HEK293 (cell line): ENCODE measurements around the gene HTN1.
"Not testable (repeated sequence)": the region's sequence is repeated elsewhere in the genome, so short reads cannot be mapped to it uniquely, and the experiment has no call there.

Source experiments
- CTCF ChIA-PET: fragments of 350-600 bp; formaldehyde crosslinking; extraction: SDS; loops from one replicate; lab custom pipeline; 2021; ENCODE audit warnings: antibody characterized with exemption; lab: Yijun Ruan, JAX
- POLR2A ChIA-PET: fragments of 300-600 bp; formaldehyde crosslinking; extraction: SDS; loops from one replicate; lab custom pipeline; 2020; ENCODE audit warnings: antibody characterized with exemption, inconsistent platforms; lab: Yijun Ruan, JAX
- H3K27ac ChIP-seq: fragments of 200-500 bp; sonication (Bioruptor generic); 2 replicates; pipeline ENCODE4 v1.5.1; 2014; ENCODE audit warnings: low read depth, low read length, control low read depth, inconsistent platforms; ENCODE audit errors: extremely low read depth
- H3K36me3 ChIP-seq, 2 experiments: fragments of 200-500 bp in 1 of 2; sonication (Bioruptor generic) in 1 of 2; 1 replicate in 1 of 2; 2 replicates in 1 of 2; pipeline ENCODE4 v1.5.1; 2014 to 2017; ENCODE audit warnings: inconsistent platforms in 2 of 2, low read length in 2 of 2; ENCODE audit not compliant: control insufficient read depth in 2 of 2, insufficient read depth in 1 of 2
- H3K4me1 ChIP-seq: fragments of 200-500 bp; sonication (Bioruptor generic); 2 replicates; pipeline ENCODE4 v1.5.1; 2014; ENCODE audit warnings: mild to moderate bottlenecking, low read length, inconsistent platforms; ENCODE audit not compliant: control insufficient read depth, insufficient read depth
- H3K4me3 ChIP-seq: 2 replicates; pipeline ENCODE4 v1.5.1; 2011; ENCODE audit warnings: low read depth, mild to moderate bottlenecking, control low read depth, low read length, moderate library complexity
- H3K9me3 ChIP-seq: fragments of 200-500 bp; sonication (Bioruptor generic); 2 replicates; pipeline ENCODE4 v1.5.1; 2014; ENCODE audit warnings: low read depth, low read length, inconsistent platforms; ENCODE audit not compliant: control insufficient read depth, insufficient read depth
- CTCF ChIP-seq: fragments of 450-650 bp; formaldehyde crosslinking; IDR thresholded peaks from 2 replicates; pipeline ENCODE4 v1.5.1; 2016; ENCODE audit warnings: missing biosample characterization, missing genetic modification characterization
- FEZF1 ChIP-seq: fragments of 450-650 bp; formaldehyde crosslinking; IDR thresholded peaks from 2 replicates; pipeline ENCODE4 v1.5.1; 2016; ENCODE audit warnings: missing biosample characterization, missing genetic modification characterization
- INSM2 ChIP-seq: fragments of 450-650 bp; formaldehyde crosslinking; IDR thresholded peaks from 2 replicates; pipeline ENCODE4 v1.5.1; 2016; ENCODE audit warnings: missing biosample characterization, missing genetic modification characterization
- REPIN1 ChIP-seq: fragments of 450-650 bp; formaldehyde crosslinking; IDR thresholded peaks from 2 replicates; pipeline ENCODE4 v1.5.1; 2017; ENCODE audit warnings: missing biosample characterization, missing genetic modification characterization, low read depth
- SP7 ChIP-seq: fragments of 450-650 bp; formaldehyde crosslinking; IDR thresholded peaks from 2 replicates; pipeline ENCODE4 v1.5.1; 2016; ENCODE audit warnings: missing biosample characterization, missing genetic modification characterization
- ZFP69B ChIP-seq: fragments of 450-650 bp; formaldehyde crosslinking; IDR thresholded peaks from 2 replicates; pipeline ENCODE4 v1.5.1; 2016; ENCODE audit warnings: missing biosample characterization, missing genetic modification characterization
- ZNF10 ChIP-seq: fragments of 450-650 bp; formaldehyde crosslinking; IDR thresholded peaks from 2 replicates; pipeline ENCODE4 v1.5.1; 2017; ENCODE audit warnings: missing biosample characterization, missing genetic modification characterization
- ZNF157 ChIP-seq: fragments of 450-650 bp; formaldehyde crosslinking; IDR thresholded peaks from 2 replicates; pipeline ENCODE4 v1.5.1; 2016; ENCODE audit warnings: missing biosample characterization, missing genetic modification characterization
- ZNF16 ChIP-seq: fragments of 450-650 bp; formaldehyde crosslinking; IDR thresholded peaks from 2 replicates; pipeline ENCODE4 v1.5.1; 2016; ENCODE audit warnings: low read depth, missing biosample characterization, missing genetic modification characterization
- ZNF202 ChIP-seq: fragments of 450-650 bp; formaldehyde crosslinking; IDR thresholded peaks from 2 replicates; pipeline ENCODE4 v1.5.1; 2016; ENCODE audit warnings: missing biosample characterization, missing genetic modification characterization, borderline replicate concordance
- ZNF211 ChIP-seq: fragments of 450-650 bp; formaldehyde crosslinking; IDR thresholded peaks from 2 replicates; pipeline ENCODE4 v1.5.1; 2016; ENCODE audit warnings: low read depth, missing biosample characterization, missing genetic modification characterization
- ZNF214 ChIP-seq: fragments of 450-650 bp; formaldehyde crosslinking; IDR thresholded peaks from 2 replicates; pipeline ENCODE4 v1.5.1; 2017; ENCODE audit warnings: missing biosample characterization, mild to moderate bottlenecking, missing genetic modification characterization, borderline replicate concordance
- ZNF416 ChIP-seq: fragments of 450-650 bp; formaldehyde crosslinking; IDR thresholded peaks from 2 replicates; pipeline ENCODE4 v1.5.1; 2016; ENCODE audit warnings: missing biosample characterization, missing genetic modification characterization
- ZNF423 ChIP-seq: fragments of 450-650 bp; formaldehyde crosslinking; IDR thresholded peaks from 2 replicates; pipeline ENCODE4 v1.5.1; 2016; ENCODE audit warnings: missing biosample characterization, missing genetic modification characterization
- ZNF48 ChIP-seq: fragments of 450-650 bp; formaldehyde crosslinking; IDR thresholded peaks from 2 replicates; pipeline ENCODE4 v1.5.1; 2016; ENCODE audit warnings: missing biosample characterization, missing genetic modification characterization
- ZNF513 ChIP-seq: fragments of 450-650 bp; IDR thresholded peaks from 2 replicates; pipeline ENCODE4 v1.5.1; 2018; ENCODE audit warnings: missing biosample characterization, missing genetic modification characterization
- ZNF585B ChIP-seq: fragments of 450-650 bp; formaldehyde crosslinking; IDR thresholded peaks from 2 replicates; pipeline ENCODE4 v1.5.1; 2016; ENCODE audit warnings: missing biosample characterization, missing genetic modification characterization
- ZNF670 ChIP-seq: fragments of 450-650 bp; formaldehyde crosslinking; IDR thresholded peaks from 2 replicates; pipeline ENCODE4 v1.5.1; 2016; ENCODE audit warnings: missing biosample characterization, missing genetic modification characterization, low read depth
- ZSCAN4 ChIP-seq: fragments of 450-650 bp; formaldehyde crosslinking; IDR thresholded peaks from 2 replicates; pipeline ENCODE4 v1.5.1; 2017; ENCODE audit warnings: missing biosample characterization, missing genetic modification characterization
- ZXDB ChIP-seq: fragments of 450-650 bp; formaldehyde crosslinking; IDR thresholded peaks from 2 replicates; pipeline ENCODE4 v1.5.1; 2016; ENCODE audit warnings: missing biosample characterization, missing genetic modification characterization

The HTN1 gene

GRCh38 chr4:70027011-70027410 is 23.2 kb upstream of the HTN1 start:
- TF ChIP-seq SP7 (tag by site-specific recombination) (no peak), ZNF585B (no peak), REPIN1 (tag by site-specific recombination) (no peak), ZNF211 (tag by site-specific recombination) (no peak), FEZF1 (tag by site-specific recombination) (no peak), ZNF202 (no peak), ZXDB (no peak), ZNF670 (tag by site-specific recombination) (no peak), CTCF (no peak), ZNF416 (tag by site-specific recombination) (no peak), INSM2 (tag by site-specific recombination) (no peak), ZNF513 (tag by site-specific recombination) (no peak), ZNF48 (tag by site-specific recombination) (no peak), ZNF10 (tag by site-specific recombination) (no peak), ZSCAN4 (tag by site-specific recombination) (no peak), ZNF214 (tag by site-specific recombination) (no peak), ZNF16 (tag by site-specific recombination) (no peak), ZNF157 (tag by site-specific recombination) (no peak), ZNF423 (tag by site-specific recombination) (no peak), ZFP69B (tag by site-specific recombination) (no peak)
- no peaks in the 10 kb centered on the region for H3K4me1 ChIP-seq
- ChIA-PET POLR2A (no interaction called here), CTCF (no interaction called here)
- no peaks in the 10 kb centered on the region for H3K9me3 ChIP-seq
- no peak overlapping the region for H3K27ac ChIP-seq
- H3K36me3 ChIP-seq = no peaks in the 10 kb centered on the region
- H3K4me3 ChIP-seq = no peak overlapping the region

GRCh38 chr4:70028159-70028558 is 22.1 kb upstream of the HTN1 start, which contains the start of gene HTN3:
TSS of gene HTN3 (plus strand) at chr4:70028459. CDS start at chr4:70030741, 2,282 bp downstream.
- H3K27ac ChIP-seq, H3K36me3 ChIP-seq, CTCF ChIA-PET, H3K9me3 ChIP-seq, H3K4me1 ChIP-seq, POLR2A ChIA-PET, H3K4me3 ChIP-seq: not testable (repeated sequence)

- H3K4me1 ChIP-seq, H3K4me3 ChIP-seq, H3K27ac ChIP-seq, H3K9me3 ChIP-seq, H3K36me3 ChIP-seq, POLR2A ChIA-PET, CTCF ChIA-PET: not testable (repeated sequence)
These were observed 12.7 kb upstream of the HTN1 start for GRCh38 chr4:70037559-70037958.
